SKM-1 (cell line): ENCODE results near the gene GPR142.

Experiments
- DNase-seq: peaks from one replicate; lab custom pipeline; 2025; ENCODE audit not compliant: unreplicated experiment; lab: John Stamatoyannopoulos, UW

The GPR142 gene

DNA sequence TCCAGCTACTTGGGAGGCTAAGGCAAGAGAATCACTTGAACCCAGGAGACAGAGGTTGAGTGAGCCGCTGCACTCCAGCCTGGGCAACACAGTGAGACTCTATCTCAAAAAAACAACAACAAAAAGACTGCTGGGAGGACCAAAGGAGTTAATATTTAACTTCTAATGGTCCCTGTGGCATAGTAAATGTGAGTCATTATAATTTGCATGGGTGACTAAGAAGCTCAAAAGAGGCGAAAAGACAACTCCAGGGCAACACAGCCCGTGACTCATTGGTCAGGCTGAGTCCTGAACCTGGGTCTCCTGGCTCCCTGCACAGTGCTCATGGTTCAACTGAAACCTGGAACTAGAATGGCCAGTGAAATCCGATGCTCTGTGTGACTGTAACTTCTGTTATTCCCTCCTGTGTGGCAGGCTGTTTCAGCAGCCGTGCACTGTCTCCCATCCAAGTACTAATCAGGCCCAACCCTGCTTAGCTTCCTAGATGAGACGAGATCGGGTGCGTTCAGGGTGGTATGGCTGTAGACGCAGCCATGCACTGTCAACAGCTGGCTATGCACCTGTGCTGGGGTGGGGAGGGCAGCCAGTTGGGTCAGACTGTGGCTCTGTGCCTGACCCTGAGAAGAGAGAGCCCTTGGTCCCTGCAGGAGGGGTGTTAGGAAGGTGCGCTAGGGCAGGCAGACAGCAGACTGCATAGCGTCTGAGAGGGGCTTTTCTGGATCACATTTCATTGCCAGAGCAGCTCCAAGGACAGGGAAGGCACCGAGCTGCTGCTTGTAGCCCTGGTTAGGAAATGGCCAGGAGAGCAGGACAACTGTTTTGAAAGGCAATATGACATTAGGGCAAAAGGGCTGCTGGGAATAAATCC, 50.1 kb downstream of the GPR142 start:
- DNase-seq = no peak

DNA sequence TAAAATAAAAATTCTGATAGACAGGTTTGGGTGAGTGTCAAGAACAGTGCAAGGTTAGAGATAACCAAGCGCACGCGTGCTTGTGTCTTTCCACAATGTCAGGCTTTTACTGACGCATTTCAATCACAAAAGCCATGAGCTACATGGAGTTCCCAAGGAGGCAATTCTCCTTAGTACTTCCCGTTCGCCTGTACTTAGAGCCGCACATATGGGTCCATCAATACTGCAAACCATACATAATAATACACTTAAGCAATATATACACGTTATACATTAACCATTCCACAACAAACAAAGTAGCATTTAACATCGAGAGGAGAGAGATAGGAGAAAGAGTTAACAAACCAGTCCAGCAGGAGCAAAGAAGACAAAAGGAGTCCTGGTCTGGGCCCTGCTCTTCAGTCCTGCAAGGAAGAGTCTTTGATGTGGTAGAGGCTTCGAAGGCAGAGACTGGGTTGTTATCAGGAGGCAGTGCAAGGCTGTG, 52.7 kb downstream of the GPR142 start:
- DNase-seq = no peak
